Osteoblast (primary cell): Measurements from ENCODE around the gene KCNMB1. TPM values are rescaled to one million over a fixed set of nuclear protein-coding genes. Genes with fewer than 3 reads are reported as not detected.

ENCODE experiments used
- DNase-seq: peaks from one replicate; pipeline ENCODE4 v3.0.0; 2011; ENCODE audit warnings: low spot score, mixed read lengths; ENCODE audit not compliant: insufficient read length; ENCODE audit errors: missing footprints
- H2AFZ ChIP-seq: 2 replicates; pipeline ENCODE4 v1.6.0; 2011; ENCODE audit warnings: mild to moderate bottlenecking, low read length
- H3K27ac ChIP-seq: 2 replicates; pipeline ENCODE4 v1.5.1; 2011; ENCODE audit warnings: mild to moderate bottlenecking, low read depth, low read length, moderate library complexity
- H3K27me3 ChIP-seq: 2 replicates; pipeline ENCODE4 v1.6.0; 2012; ENCODE audit warnings: mild to moderate bottlenecking, control low read depth, inconsistent platforms, low read length, moderate library complexity; ENCODE audit not compliant: insufficient read depth
- H3K36me3 ChIP-seq: 2 replicates; pipeline ENCODE4 v1.5.1; 2011; ENCODE audit warnings: mild to moderate bottlenecking, low read length, control low read depth, moderate library complexity; ENCODE audit not compliant: insufficient read depth
- H3K4me1 ChIP-seq: 2 replicates; pipeline ENCODE4 v1.5.1; 2011; ENCODE audit warnings: mild to moderate bottlenecking, low read length, control low read depth, moderate library complexity; ENCODE audit not compliant: insufficient read depth
- H3K4me2 ChIP-seq: 2 replicates; pipeline ENCODE4 v1.6.0; 2011; ENCODE audit warnings: mild to moderate bottlenecking, low read length; ENCODE audit not compliant: insufficient read depth
- H3K4me3 ChIP-seq: fragments of 200-600 bp; sonication (generic); 3 replicates; pipeline ENCODE4 v1.5.1; 2012; ENCODE audit warnings: mild to moderate bottlenecking, low read length, inconsistent platforms; ENCODE audit not compliant: insufficient read depth
- H3K79me2 ChIP-seq: 2 replicates; pipeline ENCODE4 v1.6.0; 2012; ENCODE audit warnings: mild to moderate bottlenecking, low read length, control low read depth, inconsistent platforms; ENCODE audit not compliant: insufficient read depth
- H3K9me3 ChIP-seq: 2 replicates; pipeline ENCODE4 v1.5.1; 2011; ENCODE audit warnings: low read depth, low read length, control low read depth
- H4K20me1 ChIP-seq: 2 replicates; pipeline ENCODE4 v1.6.0; 2012; ENCODE audit warnings: mild to moderate bottlenecking, low read length, control low read depth; ENCODE audit not compliant: insufficient read depth
- CTCF ChIP-seq: IDR thresholded peaks from 2 replicates; pipeline ENCODE4 v1.5.1; 2011; ENCODE audit warnings: mild to moderate bottlenecking, low read depth, low read length, moderate library complexity; ENCODE audit errors: extremely low read depth
- total RNA-seq: library from RNA; depleted of rRNA; stranded (reverse); fragments of >200 nt; gene quantifications from 2 replicates; pipeline ENCODE4 v1.2.3, GENCODE V29; 2012

Gene KCNMB1
- total RNA-seq, 1 donor = under 0.01 TPM

- H3K27ac ChIP-seq = no peak overlapping the region
- no peaks in the 10 kb centered on the region for H3K27me3 ChIP-seq
- no peaks in the 10 kb centered on the region for H3K4me1 ChIP-seq
- no peak overlapping the region for H3K4me3 ChIP-seq
- no peaks in the 10 kb centered on the region for H4K20me1 ChIP-seq
- no peak for TF ChIP-seq CTCF
- no peak overlapping the region for H2AFZ ChIP-seq
- no peak overlapping the region for H3K4me2 ChIP-seq
- H3K36me3 ChIP-seq = no peaks in the 10 kb centered on the region
- no peaks in the 10 kb centered on the region for H3K79me2 ChIP-seq
- no peaks in the 10 kb centered on the region for H3K9me3 ChIP-seq
- DNase-seq = no peak
Observed at GRCh38 chr5:170362102-170362501, 27.1 kb downstream of the KCNMB1 start.

- H3K4me1 ChIP-seq = no peaks in the 10 kb centered on the region
- H3K79me2 ChIP-seq = no peaks in the 10 kb centered on the region
- no peaks in the 10 kb centered on the region for H4K20me1 ChIP-seq
- H2AFZ ChIP-seq = no peak overlapping the region
- H3K9me3 ChIP-seq = no peaks in the 10 kb centered on the region
- H3K4me3 ChIP-seq = no peak overlapping the region
- H3K36me3 ChIP-seq = no peaks in the 10 kb centered on the region
- H3K27ac ChIP-seq = no peak overlapping the region
- DNase-seq = no peak
- no peaks in the 10 kb centered on the region for H3K27me3 ChIP-seq
- no peak for TF ChIP-seq CTCF
- H3K4me2 ChIP-seq = no peak overlapping the region
Observed at GRCh38 chr5:170361616-170362015, 27.6 kb downstream of the KCNMB1 start.

- Histone ChIP-seq H3K79me2 (no peaks in the 10 kb centered on the region), H3K27ac (no peak overlapping the region), H3K4me3 (no peak overlapping the region), H3K36me3 (no peaks in the 10 kb centered on the region), H4K20me1 (no peaks in the 10 kb centered on the region), H3K9me3 (no peaks in the 10 kb centered on the region), H3K4me2 (no peak overlapping the region), H3K4me1 (no peaks in the 10 kb centered on the region), H3K27me3 (no peaks in the 10 kb centered on the region), H2AFZ (no peak overlapping the region)
- no peak for TF ChIP-seq CTCF
- DNase-seq = no peak
Observed at GRCh38 chr5:170361116-170361515, 28.1 kb downstream of the KCNMB1 start.

- Histone ChIP-seq H3K4me3 (no peak overlapping the region), H3K9me3 (no peaks in the 10 kb centered on the region), H3K36me3 (no peaks in the 10 kb centered on the region), H3K79me2 (no peaks in the 10 kb centered on the region), H4K20me1 (no peaks in the 10 kb centered on the region), H3K4me1 (no peaks in the 10 kb centered on the region), H3K27me3 (no peaks in the 10 kb centered on the region), H3K27ac (no peak overlapping the region), H2AFZ (no peak overlapping the region), H3K4me2 (no peak overlapping the region)
- DNase-seq = no peak
- no peak for TF ChIP-seq CTCF
Observed at GRCh38 chr5:170360709-170361108, 28.5 kb downstream of the KCNMB1 start.
